ENCODE measurements around the gene SLAIN2.
"Not testable (repeated sequence)": the region's sequence is repeated elsewhere in the genome, so short reads cannot be mapped to it uniquely, and the experiment has no call there.

SLAIN2 gene

DNA sequence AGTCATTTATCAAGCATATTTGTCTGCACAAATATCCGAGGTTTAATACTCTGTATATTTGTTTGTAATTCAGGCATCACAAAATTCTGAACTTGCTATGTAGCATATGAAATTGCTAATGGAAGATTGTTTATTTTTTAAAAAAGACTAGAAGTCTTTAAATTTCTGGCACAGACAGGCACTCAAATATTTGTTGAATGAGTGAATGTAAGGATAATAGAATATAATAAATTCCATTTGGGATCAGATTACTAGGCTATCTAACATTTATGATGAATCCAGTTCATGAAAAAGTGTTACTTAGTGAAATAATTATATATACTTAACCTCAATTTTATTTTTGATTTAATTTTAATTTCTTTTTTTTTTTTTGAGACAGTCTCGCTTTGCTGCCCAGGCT is 41.3 kb upstream of the SLAIN2 start:
- H3K27me3 ChIP-seq (replicated peaks; ENCODE audit: control insufficient read depth, insufficient read depth, low read length) = no peaks in the 10 kb centered on the region
- H3K4me3 ChIP-seq (replicated peaks; ENCODE audit: low read depth, low read length) = no peak overlapping the region
- no peaks in the 10 kb centered on the region for H3K36me3 ChIP-seq (ENCODE audit: control insufficient read depth, insufficient read depth, low read length)
- no peak for TF ChIP-seq CTCF (IDR thresholded peaks at IDR 0.05; ENCODE audit: insufficient read depth, low read length, poor library complexity, severe bottlenecking)
- no peak for DNase-seq (ENCODE audit: extremely low read depth, insufficient read length)

GRCh38 chr4:48305508-48305907 is 35.8 kb upstream of the SLAIN2 start:
- TF ChIP-seq CTCF (IDR thresholded peaks at IDR 0.05; ENCODE audit: insufficient read depth, low read length, poor library complexity, severe bottlenecking) = no peak
- H3K4me3 ChIP-seq (replicated peaks; ENCODE audit: low read depth, low read length) = no peak overlapping the region
- no peaks in the 10 kb centered on the region for H3K27me3 ChIP-seq (replicated peaks; ENCODE audit: control insufficient read depth, insufficient read depth, low read length)
- no peaks in the 10 kb centered on the region for H3K36me3 ChIP-seq (ENCODE audit: control insufficient read depth, insufficient read depth, low read length)
- DNase-seq (ENCODE audit: extremely low read depth, insufficient read length) = no peak

GRCh38 chr4:48307528-48307927 is 33.8 kb upstream of the SLAIN2 start:
- DNase-seq (ENCODE audit: extremely low read depth, insufficient read length) = no peak
- Histone ChIP-seq H3K27me3 (replicated peaks; ENCODE audit: control insufficient read depth, insufficient read depth, low read length) (no peaks in the 10 kb centered on the region), H3K36me3 (ENCODE audit: control insufficient read depth, insufficient read depth, low read length) (no peaks in the 10 kb centered on the region), H3K4me3 (replicated peaks; ENCODE audit: low read depth, low read length) (no peak overlapping the region)
- no peak for TF ChIP-seq CTCF (IDR thresholded peaks at IDR 0.05; ENCODE audit: insufficient read depth, low read length, poor library complexity, severe bottlenecking)

DNA sequence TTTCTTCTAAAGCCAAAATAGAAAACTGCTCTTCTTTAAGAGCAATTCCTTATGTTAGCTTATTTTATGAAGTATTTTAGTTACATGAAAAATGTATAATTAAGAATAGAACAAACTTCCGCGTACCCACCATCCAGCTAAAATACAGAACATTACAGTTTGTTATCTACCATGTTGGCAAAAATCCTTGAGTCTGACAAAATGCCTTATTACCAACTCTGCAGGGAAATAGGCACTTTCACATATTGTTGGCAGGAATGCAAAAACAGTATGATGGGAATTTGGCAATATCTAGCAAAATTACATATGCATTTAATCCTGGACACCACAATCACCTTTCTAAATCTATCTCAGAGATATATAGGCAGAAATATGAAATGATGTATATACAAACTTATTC is 32.4 kb upstream of the SLAIN2 start:
- Histone ChIP-seq H3K36me3 (ENCODE audit: control insufficient read depth, insufficient read depth, low read length) (no peaks in the 10 kb centered on the region), H3K4me3 (replicated peaks; ENCODE audit: low read depth, low read length) (no peak overlapping the region), H3K27me3 (replicated peaks; ENCODE audit: control insufficient read depth, insufficient read depth, low read length) (no peaks in the 10 kb centered on the region)
- no peak for DNase-seq (ENCODE audit: extremely low read depth, insufficient read length)
- no peak for TF ChIP-seq CTCF (IDR thresholded peaks at IDR 0.05; ENCODE audit: insufficient read depth, low read length, poor library complexity, severe bottlenecking)

DNA sequence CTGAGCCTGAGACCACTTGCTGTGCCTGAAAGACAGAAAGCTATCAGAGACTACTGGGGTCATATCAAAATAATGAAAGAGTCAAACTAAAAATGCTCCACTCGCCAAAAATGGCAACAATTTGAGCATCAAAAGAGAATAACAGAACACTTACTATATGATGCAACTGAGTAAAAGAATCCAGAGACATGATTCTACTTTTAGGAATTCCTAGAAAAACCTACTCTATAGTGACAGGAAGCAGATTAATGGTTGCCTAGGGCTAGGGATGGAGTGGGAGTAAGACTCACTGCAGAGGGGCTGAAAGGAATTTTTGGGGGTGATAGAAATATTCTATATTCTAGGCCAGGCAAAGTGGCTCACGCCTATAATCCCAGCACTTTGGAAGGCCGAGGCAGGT is 29.4 kb upstream of the SLAIN2 start:
- no peak for DNase-seq (ENCODE audit: extremely low read depth, insufficient read length)
- Histone ChIP-seq H3K27me3 (replicated peaks; ENCODE audit: control insufficient read depth, insufficient read depth, low read length) (no peaks in the 10 kb centered on the region), H3K36me3 (ENCODE audit: control insufficient read depth, insufficient read depth, low read length) (no peaks in the 10 kb centered on the region), H3K4me3 (replicated peaks; ENCODE audit: low read depth, low read length) (no peak overlapping the region)
- no peak for TF ChIP-seq CTCF (IDR thresholded peaks at IDR 0.05; ENCODE audit: insufficient read depth, low read length, poor library complexity, severe bottlenecking)

DNA sequence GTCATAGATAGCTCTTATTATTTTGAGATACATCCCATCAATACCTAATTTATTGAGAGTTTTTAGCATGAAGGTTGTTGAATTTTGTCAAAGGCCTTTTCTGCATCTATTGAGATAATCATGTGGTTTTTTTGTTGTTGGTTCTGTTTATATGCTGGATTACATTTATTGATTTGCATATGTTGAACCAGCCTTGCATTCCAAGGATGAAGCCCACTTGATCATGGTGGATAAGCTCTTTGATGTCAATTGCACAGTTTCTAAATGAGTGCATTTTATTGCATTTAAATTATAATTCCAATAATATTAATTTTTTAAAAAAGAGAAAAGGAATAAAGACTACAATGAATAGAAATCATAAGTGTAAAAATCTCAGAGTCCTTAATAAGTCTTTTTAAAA is 26.6 kb upstream of the SLAIN2 start:
- not testable (repeated sequence) for DNase-seq (ENCODE audit: extremely low read depth, insufficient read length); H3K36me3 ChIP-seq (ENCODE audit: control insufficient read depth, insufficient read depth, low read length); H3K4me3 ChIP-seq (replicated peaks; ENCODE audit: low read depth, low read length); H3K27me3 ChIP-seq (replicated peaks; ENCODE audit: control insufficient read depth, insufficient read depth, low read length)

Measured in GM06990 (cell line).